Measurements from ENCODE around the gene ADAMTSL2. TPM values are rescaled to one million over a fixed set of nuclear protein-coding genes. Genes with fewer than 3 reads are reported as not detected.

Gene ADAMTSL2
- total and polyA plus RNA-seq, 3 experiments from 2014 or later, result not detected

GRCh38 chr9:133545494-133546286 is 11.2 kb downstream of the ADAMTSL2 start:
- H3K27me3 Mint-ChIP-seq, result peaks cover 6% of the 10 kb centered on the region in 2 donors
- no peaks in the 10 kb centered on the region for H3K9me3 Mint-ChIP-seq
- no peak overlapping the region for H3K4me3 Mint-ChIP-seq
- Histone ChIP-seq H3K4me1 (ENCODE audit: insufficient read depth, low read length) (no peaks in the 10 kb centered on the region), H3K27ac (ENCODE audit: low read depth, low read length) (no peak overlapping the region), H3K9me3 (ENCODE audit: low read length) (no peaks in the 10 kb centered on the region), H3K27me3 (ENCODE audit: insufficient read depth, low read length, poor library complexity, severe bottlenecking) (no peaks in the 10 kb centered on the region), H3K36me3 (ENCODE audit: insufficient read depth, low read length) (no peaks in the 10 kb centered on the region), H3K4me3 (ENCODE audit: low read length) (no peak overlapping the region)
- H3K27ac Mint-ChIP-seq, result no peak overlapping the region
- POLR2A ChIA-PET, result no interaction called here
- H3K4me1 Mint-ChIP-seq, result peaks cover 0 to 1% (median 0%) of the 10 kb centered on the region in 3 donors
- no peak for DNase-seq
- CTCF ChIA-PET, result no interaction called here
- peaks cover 0 to 1% (median 0%) of the 10 kb centered on the region in 3 donors for H3K36me3 Mint-ChIP-seq

GRCh38 chr9:133546287-133546680 is 11.8 kb downstream of the ADAMTSL2 start:
- no peaks in the 10 kb centered on the region for H3K27me3 ChIP-seq (ENCODE audit: insufficient read depth, low read length, poor library complexity, severe bottlenecking)
- POLR2A ChIA-PET, result no interaction called here
- Mint-ChIP-seq H3K9me3 (no peaks in the 10 kb centered on the region), H3K4me3 (no peak overlapping the region), H3K27me3 (peaks cover 10 to 11% of the 10 kb centered on the region in 2 donors), H3K4me1 (peaks cover 0 to 1% (median 0%) of the 10 kb centered on the region in 3 donors), H3K36me3 (peaks cover 0 to 1% (median 0%) of the 10 kb centered on the region in 3 donors), H3K27ac (no peak overlapping the region)
- no peaks in the 10 kb centered on the region for H3K9me3 ChIP-seq (ENCODE audit: low read length)
- CTCF ChIA-PET, result no interaction called here
- H3K4me1 ChIP-seq (ENCODE audit: insufficient read depth, low read length), result no peaks in the 10 kb centered on the region
- no peaks in the 10 kb centered on the region for H3K36me3 ChIP-seq (ENCODE audit: insufficient read depth, low read length)
- no peak overlapping the region for H3K27ac ChIP-seq (ENCODE audit: low read depth, low read length)
- DNase-seq, result no peak
- H3K4me3 ChIP-seq (ENCODE audit: low read length), result no peak overlapping the region

GRCh38 chr9:133547116-133547515 is 12.6 kb downstream of the ADAMTSL2 start:
- Histone ChIP-seq H3K9me3 (ENCODE audit: low read length) (no peaks in the 10 kb centered on the region), H3K27me3 (ENCODE audit: insufficient read depth, low read length, poor library complexity, severe bottlenecking) (no peaks in the 10 kb centered on the region), H3K27ac (ENCODE audit: low read depth, low read length) (no peak overlapping the region), H3K4me1 (ENCODE audit: insufficient read depth, low read length) (no peaks in the 10 kb centered on the region), H3K4me3 (ENCODE audit: low read length) (no peak overlapping the region), H3K36me3 (ENCODE audit: insufficient read depth, low read length) (no peaks in the 10 kb centered on the region)
- Mint-ChIP-seq H3K4me3 (no peak overlapping the region), H3K9me3 (no peaks in the 10 kb centered on the region), H3K36me3 (peaks cover 0 to 1% (median 0%) of the 10 kb centered on the region in 3 donors), H3K27me3 (peaks cover 10 to 11% of the 10 kb centered on the region in 2 donors), H3K27ac (no peak overlapping the region), H3K4me1 (peaks cover 0 to 1% (median 0%) of the 10 kb centered on the region in 3 donors)
- CTCF ChIA-PET, result no interaction called here
- POLR2A ChIA-PET, result no interaction called here
- DNase-seq, result no peak

- Histone ChIP-seq H3K27ac (ENCODE audit: low read depth, low read length) (no peak overlapping the region), H3K4me1 (ENCODE audit: insufficient read depth, low read length) (no peaks in the 10 kb centered on the region), H3K27me3 (ENCODE audit: insufficient read depth, low read length, poor library complexity, severe bottlenecking) (no peaks in the 10 kb centered on the region), H3K9me3 (ENCODE audit: low read length) (no peaks in the 10 kb centered on the region), H3K36me3 (ENCODE audit: insufficient read depth, low read length) (no peaks in the 10 kb centered on the region), H3K4me3 (ENCODE audit: low read length) (no peak overlapping the region)
- Mint-ChIP-seq H3K27me3 (peaks cover 8 to 19% of the 10 kb centered on the region in 2 donors), H3K4me3 (no peak overlapping the region), H3K4me1 (peaks cover 0 to 1% (median 0%) of the 10 kb centered on the region in 3 donors), H3K9me3 (no peaks in the 10 kb centered on the region), H3K27ac (peak overlapping the region in 1 of 8 donors; percentile 67), H3K36me3 (peaks cover 0 to 1% (median 0%) of the 10 kb centered on the region in 3 donors)
- DNase-seq, result no peak
- POLR2A ChIA-PET, result no interaction called here
- CTCF ChIA-PET, result no interaction called here
Observed at GRCh38 chr9:133551446-133551845, 16.9 kb downstream of the ADAMTSL2 start.

- no peak overlapping the region for H3K4me3 ChIP-seq (ENCODE audit: low read length)
- ChIA-PET CTCF (no interaction called here), POLR2A (no interaction called here)
- Mint-ChIP-seq H3K9me3 (no peaks in the 10 kb centered on the region), H3K36me3 (peaks cover 0 to 1% (median 0%) of the 10 kb centered on the region in 3 donors), H3K4me1 (peaks cover 0 to 1% (median 0%) of the 10 kb centered on the region in 3 donors), H3K27me3 (peaks cover 8 to 19% of the 10 kb centered on the region in 2 donors), H3K27ac (no peak overlapping the region), H3K4me3 (no peak overlapping the region)
- no peaks in the 10 kb centered on the region for H3K4me1 ChIP-seq (ENCODE audit: insufficient read depth, low read length)
- H3K36me3 ChIP-seq (ENCODE audit: insufficient read depth, low read length), result no peaks in the 10 kb centered on the region
- H3K27ac ChIP-seq (ENCODE audit: low read depth, low read length), result no peak overlapping the region
- DNase-seq, result no peak
- H3K27me3 ChIP-seq (ENCODE audit: insufficient read depth, low read length, poor library complexity, severe bottlenecking), result no peaks in the 10 kb centered on the region
- H3K9me3 ChIP-seq (ENCODE audit: low read length), result no peaks in the 10 kb centered on the region
Observed at GRCh38 chr9:133552236-133552635, 17.7 kb downstream of the ADAMTSL2 start.

GRCh38 chr9:133553123-133553522 is 18.6 kb downstream of the ADAMTSL2 start:
- H3K36me3 ChIP-seq (ENCODE audit: insufficient read depth, low read length), result no peaks in the 10 kb centered on the region
- H3K4me1 ChIP-seq (ENCODE audit: insufficient read depth, low read length), result no peaks in the 10 kb centered on the region
- Mint-ChIP-seq H3K27me3 (peaks cover 12 to 23% of the 10 kb centered on the region in 2 donors), H3K9me3 (no peaks in the 10 kb centered on the region), H3K4me1 (peaks cover 0 to 4% (median 3%) of the 10 kb centered on the region in 3 donors), H3K36me3 (no peaks in the 10 kb centered on the region), H3K27ac (no peak overlapping the region), H3K4me3 (no peak overlapping the region)
- no peaks in the 10 kb centered on the region for H3K27me3 ChIP-seq (ENCODE audit: insufficient read depth, low read length, poor library complexity, severe bottlenecking)
- CTCF ChIA-PET, result no interaction called here
- no peak overlapping the region for H3K27ac ChIP-seq (ENCODE audit: low read depth, low read length)
- H3K9me3 ChIP-seq (ENCODE audit: low read length), result no peaks in the 10 kb centered on the region
- no peak overlapping the region for H3K4me3 ChIP-seq (ENCODE audit: low read length)
- no peak for DNase-seq
- POLR2A ChIA-PET, result no interaction called here

- no peak overlapping the region for H3K27ac Mint-ChIP-seq
- H3K36me3 ChIP-seq (ENCODE audit: insufficient read depth, low read length), result no peaks in the 10 kb centered on the region
- H3K27me3 Mint-ChIP-seq, result peaks cover 18 to 31% of the 10 kb centered on the region in 2 donors
- peaks cover 0 to 7% (median 5%) of the 10 kb centered on the region in 3 donors for H3K4me1 Mint-ChIP-seq
- H3K9me3 Mint-ChIP-seq, result no peaks in the 10 kb centered on the region
- ChIA-PET CTCF (no interaction called here), POLR2A (no interaction called here)
- H3K4me3 ChIP-seq (ENCODE audit: low read length), result no peak overlapping the region
- H3K27ac ChIP-seq (ENCODE audit: low read depth, low read length), result no peak overlapping the region
- no peaks in the 10 kb centered on the region for H3K4me1 ChIP-seq (ENCODE audit: insufficient read depth, low read length)
- no peak for DNase-seq
- no peak overlapping the region for H3K4me3 Mint-ChIP-seq
- H3K27me3 ChIP-seq (ENCODE audit: insufficient read depth, low read length, poor library complexity, severe bottlenecking), result no peaks in the 10 kb centered on the region
- H3K9me3 ChIP-seq (ENCODE audit: low read length), result no peaks in the 10 kb centered on the region
- no peaks in the 10 kb centered on the region for H3K36me3 Mint-ChIP-seq
Observed at GRCh38 chr9:133553973-133554713, 19.6 kb downstream of the ADAMTSL2 start.

- Histone ChIP-seq H3K27me3 (ENCODE audit: insufficient read depth, low read length, poor library complexity, severe bottlenecking) (no peaks in the 10 kb centered on the region), H3K4me3 (ENCODE audit: low read length) (no peak overlapping the region), H3K9me3 (ENCODE audit: low read length) (no peaks in the 10 kb centered on the region), H3K4me1 (ENCODE audit: insufficient read depth, low read length) (no peaks in the 10 kb centered on the region), H3K36me3 (ENCODE audit: insufficient read depth, low read length) (no peaks in the 10 kb centered on the region), H3K27ac (ENCODE audit: low read depth, low read length) (no peak overlapping the region)
- Mint-ChIP-seq H3K27me3 (peaks cover 21 to 31% of the 10 kb centered on the region in 2 donors), H3K27ac (no peak overlapping the region), H3K4me1 (peaks cover 0 to 7% (median 5%) of the 10 kb centered on the region in 3 donors), H3K36me3 (no peaks in the 10 kb centered on the region), H3K9me3 (no peaks in the 10 kb centered on the region), H3K4me3 (no peak overlapping the region)
- DNase-seq, result no peak
- ChIA-PET CTCF (no interaction called here), POLR2A (no interaction called here)
Observed at GRCh38 chr9:133554729-133555128, 20.2 kb downstream of the ADAMTSL2 start.
